ENCODE results near the gene TPGS2.

Gene TPGS2

DNA sequence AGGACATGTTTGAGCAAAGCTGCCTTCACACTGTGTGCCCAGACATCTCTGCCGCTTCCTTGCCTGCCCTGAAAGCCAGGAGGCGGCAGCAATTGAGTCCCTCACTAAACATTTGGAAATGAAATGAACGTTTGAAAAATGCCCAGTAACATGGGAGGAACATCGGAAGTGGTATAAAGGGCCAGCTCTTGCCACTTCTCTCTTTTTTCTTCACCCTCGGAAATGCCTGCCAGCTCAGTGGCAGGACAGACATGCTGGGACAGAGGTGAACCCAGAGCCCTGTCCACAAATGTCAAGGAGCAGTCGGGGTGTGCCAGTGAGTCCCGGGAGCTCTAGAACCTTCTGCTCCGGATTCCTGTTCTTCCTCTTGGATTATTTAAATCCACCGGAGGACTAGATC, 46.1 kb downstream of the TPGS2 start:
- peak overlapping the region; percentile 78 for H3K27ac Mint-ChIP-seq
- H3K36me3 Mint-ChIP-seq (ENCODE audit: low read depth): peaks cover 54% of the 10 kb centered on the region
- H3K27me3 Mint-ChIP-seq (ENCODE audit: low read depth, poor library complexity): no peaks in the 10 kb centered on the region
- H3K9me3 Mint-ChIP-seq: no peaks in the 10 kb centered on the region
- no peak for DNase-seq
- no peaks in the 10 kb centered on the region for H3K4me1 Mint-ChIP-seq
- TF ChIP-seq, protein P1, sequence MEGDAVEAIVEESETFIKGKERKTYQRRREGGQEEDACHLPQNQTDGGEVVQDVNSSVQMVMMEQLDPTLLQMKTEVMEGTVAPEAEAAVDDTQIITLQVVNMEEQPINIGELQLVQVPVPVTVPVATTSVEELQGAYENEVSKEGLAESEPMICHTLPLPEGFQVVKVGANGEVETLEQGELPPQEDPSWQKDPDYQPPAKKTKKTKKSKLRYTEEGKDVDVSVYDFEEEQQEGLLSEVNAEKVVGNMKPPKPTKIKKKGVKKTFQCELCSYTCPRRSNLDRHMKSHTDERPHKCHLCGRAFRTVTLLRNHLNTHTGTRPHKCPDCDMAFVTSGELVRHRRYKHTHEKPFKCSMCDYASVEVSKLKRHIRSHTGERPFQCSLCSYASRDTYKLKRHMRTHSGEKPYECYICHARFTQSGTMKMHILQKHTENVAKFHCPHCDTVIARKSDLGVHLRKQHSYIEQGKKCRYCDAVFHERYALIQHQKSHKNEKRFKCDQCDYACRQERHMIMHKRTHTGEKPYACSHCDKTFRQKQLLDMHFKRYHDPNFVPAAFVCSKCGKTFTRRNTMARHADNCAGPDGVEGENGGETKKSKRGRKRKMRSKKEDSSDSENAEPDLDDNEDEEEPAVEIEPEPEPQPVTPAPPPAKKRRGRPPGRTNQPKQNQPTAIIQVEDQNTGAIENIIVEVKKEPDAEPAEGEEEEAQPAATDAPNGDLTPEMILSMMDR (IDR thresholded peaks at IDR 0.05): no peak
- no peak overlapping the region for H3K4me3 Mint-ChIP-seq

DNA sequence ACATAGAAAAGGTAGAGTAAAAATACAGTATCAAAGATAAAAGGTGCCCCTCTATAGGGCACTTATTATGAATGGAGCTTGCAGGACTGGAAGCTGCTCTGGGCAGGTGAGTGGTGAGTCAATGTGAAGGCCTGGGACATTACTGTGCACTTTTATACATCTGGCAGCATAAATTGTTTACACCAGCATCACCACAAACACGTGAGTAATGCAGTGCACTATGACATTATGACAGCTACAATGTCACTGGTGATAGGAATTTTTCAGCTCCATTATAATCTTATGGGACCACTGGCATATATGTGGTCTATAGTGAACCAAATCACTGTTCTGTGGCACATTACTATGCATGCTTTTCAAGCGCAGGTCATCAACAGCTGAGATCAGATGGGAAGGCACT, 48.1 kb downstream of the TPGS2 start:
- Mint-ChIP-seq H3K4me1 (no peaks in the 10 kb centered on the region), H3K4me3 (no peak overlapping the region), H3K9me3 (no peaks in the 10 kb centered on the region), H3K36me3 (ENCODE audit: low read depth) (peaks cover 51% of the 10 kb centered on the region), H3K27ac (no peak overlapping the region), H3K27me3 (ENCODE audit: low read depth, poor library complexity) (no peaks in the 10 kb centered on the region)
- DNase-seq: no peak
- TF ChIP-seq, protein P1 (IDR thresholded peaks at IDR 0.05): no peak

DNA sequence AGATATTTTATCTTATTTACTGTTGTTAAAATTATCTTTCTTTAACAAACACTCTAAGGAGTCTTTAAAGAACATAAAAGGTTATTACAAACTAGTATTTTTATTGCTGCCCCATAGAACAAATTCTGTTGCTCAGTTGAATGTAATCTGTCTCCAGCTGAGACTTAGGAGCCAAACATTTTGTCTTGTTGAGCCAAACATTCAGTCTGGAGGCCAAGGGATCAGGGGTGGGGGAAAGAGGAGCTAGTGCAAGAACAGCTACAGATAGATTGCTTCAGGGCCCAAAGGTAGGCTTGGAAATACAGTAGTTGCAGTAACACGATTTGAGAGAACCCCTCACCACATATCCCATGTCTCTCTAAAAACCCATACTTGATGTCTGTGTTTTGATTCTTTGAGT, 51.2 kb downstream of the TPGS2 start:
- no peak overlapping the region for H3K27ac Mint-ChIP-seq
- DNase-seq: no peak
- H3K9me3 Mint-ChIP-seq: no peaks in the 10 kb centered on the region
- TF ChIP-seq, protein P1 (IDR thresholded peaks at IDR 0.05): no peak
- H3K27me3 Mint-ChIP-seq (ENCODE audit: low read depth, poor library complexity): no peaks in the 10 kb centered on the region
- H3K4me1 Mint-ChIP-seq: peaks cover 15% of the 10 kb centered on the region
- peaks cover 52% of the 10 kb centered on the region for H3K36me3 Mint-ChIP-seq (ENCODE audit: low read depth)
- no peak overlapping the region for H3K4me3 Mint-ChIP-seq

DNA sequence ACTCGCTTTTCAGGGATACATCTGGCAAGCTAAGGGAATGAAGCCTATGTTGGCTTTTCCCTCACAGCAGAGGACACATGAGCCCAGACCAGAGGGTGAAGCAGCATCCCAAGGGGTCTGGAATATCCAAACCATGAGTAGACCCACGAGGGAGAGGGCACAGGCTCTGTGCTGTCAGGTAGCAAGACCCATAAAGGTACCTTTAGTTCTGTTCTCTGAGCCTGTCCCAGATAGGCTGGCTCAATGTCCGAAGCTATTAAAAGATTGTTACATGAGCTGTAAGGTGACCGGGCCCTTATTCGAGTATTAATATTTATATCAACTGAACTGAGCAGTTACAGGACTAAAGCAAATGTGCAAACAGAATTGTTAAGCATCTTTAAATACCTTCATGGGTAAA, 52.2 kb downstream of the TPGS2 start:
- DNase-seq: no peak
- no peak overlapping the region for H3K27ac Mint-ChIP-seq
- no peaks in the 10 kb centered on the region for H3K9me3 Mint-ChIP-seq
- H3K36me3 Mint-ChIP-seq (ENCODE audit: low read depth): peaks cover 48% of the 10 kb centered on the region
- H3K4me3 Mint-ChIP-seq: no peak overlapping the region
- H3K4me1 Mint-ChIP-seq: peaks cover 23% of the 10 kb centered on the region
- no peaks in the 10 kb centered on the region for H3K27me3 Mint-ChIP-seq (ENCODE audit: low read depth, poor library complexity)
- TF ChIP-seq, protein P1 (IDR thresholded peaks at IDR 0.05): no peak

DNA sequence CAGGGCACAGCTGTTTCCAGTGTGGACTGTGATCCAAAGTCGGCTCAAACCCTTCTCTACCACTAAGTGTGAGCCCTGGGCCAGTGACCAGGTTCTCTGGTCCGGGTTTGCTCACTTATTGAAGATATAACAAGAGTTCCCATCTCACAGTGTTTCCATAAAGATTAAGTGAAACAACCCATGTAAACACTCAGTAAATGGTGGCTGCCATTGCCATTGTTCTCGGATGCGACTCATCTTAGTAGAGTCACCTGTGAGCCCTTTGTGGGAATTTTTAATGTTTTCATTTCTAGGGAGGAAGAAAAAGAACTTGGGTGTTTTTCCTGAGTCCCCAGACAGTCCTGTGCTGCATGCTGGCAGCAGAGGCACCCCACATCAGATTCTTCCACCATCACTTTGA, 53.4 kb downstream of the TPGS2 start:
- TF ChIP-seq, protein P1 (IDR thresholded peaks at IDR 0.05): no peak
- peak overlapping the region; percentile 92 for H3K27ac Mint-ChIP-seq

DNA sequence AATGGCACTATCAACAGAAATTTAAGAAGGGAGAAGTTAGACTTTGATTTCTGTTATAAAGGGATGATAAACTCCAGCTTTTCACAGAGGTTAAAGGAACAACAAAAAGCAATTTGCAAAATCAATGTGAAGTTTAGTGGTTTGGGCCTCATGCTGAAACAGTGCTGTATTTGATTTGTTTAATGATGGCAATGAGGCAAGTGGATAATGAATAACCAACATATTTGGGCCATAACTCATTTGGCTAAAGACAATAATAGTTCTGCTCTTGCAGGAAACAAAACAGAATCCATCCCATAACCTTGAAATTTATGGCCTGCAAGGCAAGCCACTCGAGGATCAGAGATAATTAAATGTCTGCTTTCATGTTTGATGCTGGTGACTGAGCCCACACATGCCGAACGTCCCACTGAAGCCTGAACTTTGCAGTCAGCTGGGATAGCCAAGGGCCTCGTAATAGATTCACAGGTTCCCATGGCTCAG, 56.5 kb downstream of the TPGS2 start:
- H3K27me3 Mint-ChIP-seq (ENCODE audit: low read depth, poor library complexity): no peaks in the 10 kb centered on the region

More for the DNA sequence above, 53.4 kb downstream of the TPGS2 start:
- H3K4me3 Mint-ChIP-seq: peak overlapping the region; percentile 52
- no peak for DNase-seq
- H3K36me3 Mint-ChIP-seq (ENCODE audit: low read depth): peaks cover 41% of the 10 kb centered on the region
- peaks cover 23% of the 10 kb centered on the region for H3K4me1 Mint-ChIP-seq
- H3K9me3 Mint-ChIP-seq: no peaks in the 10 kb centered on the region
- no peaks in the 10 kb centered on the region for H3K27me3 Mint-ChIP-seq (ENCODE audit: low read depth, poor library complexity)

More for the DNA sequence above, 56.5 kb downstream of the TPGS2 start:
- DNase-seq: no peak
- TF ChIP-seq, protein P1 (IDR thresholded peaks at IDR 0.05): no peak
- no peaks in the 10 kb centered on the region for H3K9me3 Mint-ChIP-seq
- no peak overlapping the region for H3K4me3 Mint-ChIP-seq
- H3K36me3 Mint-ChIP-seq (ENCODE audit: low read depth): peaks cover 18% of the 10 kb centered on the region
- H3K4me1 Mint-ChIP-seq: peaks cover 23% of the 10 kb centered on the region
- H3K27ac Mint-ChIP-seq: no peak overlapping the region
